ENCODE data around the gene TEKT5.

DNA sequence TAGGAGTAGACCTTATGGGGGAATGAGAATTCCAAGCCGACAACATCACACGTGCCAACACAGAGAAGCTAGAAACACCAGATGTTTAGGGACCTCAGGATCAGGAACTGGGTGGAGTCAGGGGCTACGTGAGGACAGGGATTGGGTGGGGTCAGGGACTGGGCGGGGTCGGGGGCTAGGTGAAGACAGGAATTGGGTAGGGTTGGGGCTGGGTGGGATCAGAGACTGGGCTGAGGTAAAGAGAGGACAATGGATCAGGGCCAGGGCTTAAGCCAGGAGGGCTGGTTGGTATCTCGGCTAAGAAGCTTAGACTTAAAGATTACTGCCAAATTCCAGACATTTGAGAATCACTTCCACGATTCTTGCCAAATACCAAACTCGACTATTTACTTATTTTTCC lies 11.6 kb downstream of the TEKT5 start:
- TF ChIP-seq, protein P1, sequence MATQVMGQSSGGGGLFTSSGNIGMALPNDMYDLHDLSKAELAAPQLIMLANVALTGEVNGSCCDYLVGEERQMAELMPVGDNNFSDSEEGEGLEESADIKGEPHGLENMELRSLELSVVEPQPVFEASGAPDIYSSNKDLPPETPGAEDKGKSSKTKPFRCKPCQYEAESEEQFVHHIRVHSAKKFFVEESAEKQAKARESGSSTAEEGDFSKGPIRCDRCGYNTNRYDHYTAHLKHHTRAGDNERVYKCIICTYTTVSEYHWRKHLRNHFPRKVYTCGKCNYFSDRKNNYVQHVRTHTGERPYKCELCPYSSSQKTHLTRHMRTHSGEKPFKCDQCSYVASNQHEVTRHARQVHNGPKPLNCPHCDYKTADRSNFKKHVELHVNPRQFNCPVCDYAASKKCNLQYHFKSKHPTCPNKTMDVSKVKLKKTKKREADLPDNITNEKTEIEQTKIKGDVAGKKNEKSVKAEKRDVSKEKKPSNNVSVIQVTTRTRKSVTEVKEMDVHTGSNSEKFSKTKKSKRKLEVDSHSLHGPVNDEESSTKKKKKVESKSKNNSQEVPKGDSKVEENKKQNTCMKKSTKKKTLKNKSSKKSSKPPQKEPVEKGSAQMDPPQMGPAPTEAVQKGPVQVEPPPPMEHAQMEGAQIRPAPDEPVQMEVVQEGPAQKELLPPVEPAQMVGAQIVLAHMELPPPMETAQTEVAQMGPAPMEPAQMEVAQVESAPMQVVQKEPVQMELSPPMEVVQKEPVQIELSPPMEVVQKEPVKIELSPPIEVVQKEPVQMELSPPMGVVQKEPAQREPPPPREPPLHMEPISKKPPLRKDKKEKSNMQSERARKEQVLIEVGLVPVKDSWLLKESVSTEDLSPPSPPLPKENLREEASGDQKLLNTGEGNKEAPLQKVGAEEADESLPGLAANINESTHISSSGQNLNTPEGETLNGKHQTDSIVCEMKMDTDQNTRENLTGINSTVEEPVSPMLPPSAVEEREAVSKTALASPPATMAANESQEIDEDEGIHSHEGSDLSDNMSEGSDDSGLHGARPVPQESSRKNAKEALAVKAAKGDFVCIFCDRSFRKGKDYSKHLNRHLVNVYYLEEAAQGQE (IDR thresholded peaks at IDR 0.05; ENCODE audit: insufficient read depth in 1 of 2, low read depth in 2 of 2, low read length in 1 of 2), result no peak
- no peak for TF ChIP-seq POLR2AphosphoS5 (IDR thresholded peaks at IDR 0.05; ENCODE audit: low read depth, low read length)
- TF ChIP-seq, protein P2, sequence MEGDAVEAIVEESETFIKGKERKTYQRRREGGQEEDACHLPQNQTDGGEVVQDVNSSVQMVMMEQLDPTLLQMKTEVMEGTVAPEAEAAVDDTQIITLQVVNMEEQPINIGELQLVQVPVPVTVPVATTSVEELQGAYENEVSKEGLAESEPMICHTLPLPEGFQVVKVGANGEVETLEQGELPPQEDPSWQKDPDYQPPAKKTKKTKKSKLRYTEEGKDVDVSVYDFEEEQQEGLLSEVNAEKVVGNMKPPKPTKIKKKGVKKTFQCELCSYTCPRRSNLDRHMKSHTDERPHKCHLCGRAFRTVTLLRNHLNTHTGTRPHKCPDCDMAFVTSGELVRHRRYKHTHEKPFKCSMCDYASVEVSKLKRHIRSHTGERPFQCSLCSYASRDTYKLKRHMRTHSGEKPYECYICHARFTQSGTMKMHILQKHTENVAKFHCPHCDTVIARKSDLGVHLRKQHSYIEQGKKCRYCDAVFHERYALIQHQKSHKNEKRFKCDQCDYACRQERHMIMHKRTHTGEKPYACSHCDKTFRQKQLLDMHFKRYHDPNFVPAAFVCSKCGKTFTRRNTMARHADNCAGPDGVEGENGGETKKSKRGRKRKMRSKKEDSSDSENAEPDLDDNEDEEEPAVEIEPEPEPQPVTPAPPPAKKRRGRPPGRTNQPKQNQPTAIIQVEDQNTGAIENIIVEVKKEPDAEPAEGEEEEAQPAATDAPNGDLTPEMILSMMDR (IDR thresholded peaks at IDR 0.05), result no peak
